Suprapubic skin (tissue), 3 donors: ENCODE results near the gene C1QTNF5.

Experiments
- CTCF ChIP-seq, 2 donors: fragments of 200-600 bp in 1 of 2; fragments of 450-650 bp in 1 of 2; sonication (generic) in 1 of 2; IDR thresholded peaks; one replicate each; pipeline ENCODE4 v1.5.1; 2016 to 2019; ENCODE audit warnings: antibody characterized with exemption in 2 of 2, mild to moderate bottlenecking in 1 of 2, moderate library complexity in 1 of 2
- POLR2A ChIP-seq, 2 donors: fragments of 450-650 bp; IDR thresholded peaks; one replicate each; pipeline ENCODE4 v1.6.1; 2017; ENCODE audit warnings: antibody characterized with exemption in 2 of 2, mild to moderate bottlenecking in 2 of 2, moderate library complexity in 2 of 2

GRCh38 chr11:119318240-119319135, 22.2 kb downstream of the C1QTNF5 start:
- no peak for TF ChIP-seq POLR2A (IDR thresholded peaks at IDR 0.05)
- no peak for TF ChIP-seq CTCF (IDR thresholded peaks at IDR 0.05)
